LNCAP (cell line): ENCODE results near the gene FOXA3.

Source experiments
- CTCF ChIP-seq: fragments of 450-650 bp; IDR thresholded peaks from 2 replicates; pipeline ENCODE4 v1.5.1; 2017; ENCODE audit warnings: mild to moderate bottlenecking

FOXA3 gene

GRCh38 chr19:45918721-45919120 lies 54.6 kb downstream of the FOXA3 start:
- TF ChIP-seq CTCF: no peak

- no peak for TF ChIP-seq CTCF
Measured at GRCh38 chr19:45919678-45920077, 55.6 kb downstream of the FOXA3 start.

GRCh38 chr19:45920458-45920857 lies 56.3 kb downstream of the FOXA3 start:
- no peak for TF ChIP-seq CTCF

- TF ChIP-seq CTCF: no peak
Measured at GRCh38 chr19:45922281-45922680, 58.2 kb downstream of the FOXA3 start.
